SK-MEL-5 (cell line): ENCODE data around the gene CSTF1. TPM values are rescaled to one million over a fixed set of nuclear protein-coding genes. Genes with fewer than 3 reads are reported as not detected.
A peak's percentile ranks its signal among the peaks of the same experiment; 100 is the strongest.

Experiments
- DNase-seq: peaks from one replicate; pipeline ENCODE4 v3.0.0-alpha.2; 2016; ENCODE audit warnings: low read depth, low spot score
- in situ Hi-C: cut with HindIII; loops from 2 replicates; pipeline ENCODE4 v1.10.0; 2016; ENCODE audit warnings: low sequenced_read_pairs, high pct_unique_total_duplicates, low pct_unique_long_range_greater_than_20kb
- total RNA-seq: library from RNA; depleted of rRNA; stranded (reverse); fragments of >200 nt; shearing (Covaris generic); gene quantifications from 2 replicates; pipeline ENCODE4 v1.2.3, GENCODE V29; 2014

The CSTF1 gene
- total RNA-seq, 1 experiment from 2014 or later: 79.6 TPM

DNA sequence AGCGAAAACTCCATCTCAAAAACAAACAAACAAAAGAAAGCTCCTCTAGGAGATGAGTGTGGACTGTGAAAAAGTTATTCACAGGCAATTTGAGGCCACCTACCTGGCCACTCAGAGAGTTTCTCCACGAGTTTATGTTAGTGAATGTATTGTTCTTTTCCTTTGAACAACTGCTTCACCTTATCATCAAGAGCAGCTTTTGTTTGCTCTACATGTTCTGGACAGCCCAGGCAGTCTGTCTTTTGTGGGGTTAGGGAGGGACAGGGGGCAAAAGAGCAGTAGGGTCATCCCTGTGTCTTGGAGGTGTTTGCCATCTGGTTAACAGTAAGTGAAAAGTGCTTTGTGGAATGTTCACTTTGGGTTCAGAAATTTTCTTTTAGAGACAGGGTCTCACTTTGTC lies 27.6 kb downstream of the CSTF1 start:
- no peak for DNase-seq
- in situ Hi-C loops: no loop called here

DNA sequence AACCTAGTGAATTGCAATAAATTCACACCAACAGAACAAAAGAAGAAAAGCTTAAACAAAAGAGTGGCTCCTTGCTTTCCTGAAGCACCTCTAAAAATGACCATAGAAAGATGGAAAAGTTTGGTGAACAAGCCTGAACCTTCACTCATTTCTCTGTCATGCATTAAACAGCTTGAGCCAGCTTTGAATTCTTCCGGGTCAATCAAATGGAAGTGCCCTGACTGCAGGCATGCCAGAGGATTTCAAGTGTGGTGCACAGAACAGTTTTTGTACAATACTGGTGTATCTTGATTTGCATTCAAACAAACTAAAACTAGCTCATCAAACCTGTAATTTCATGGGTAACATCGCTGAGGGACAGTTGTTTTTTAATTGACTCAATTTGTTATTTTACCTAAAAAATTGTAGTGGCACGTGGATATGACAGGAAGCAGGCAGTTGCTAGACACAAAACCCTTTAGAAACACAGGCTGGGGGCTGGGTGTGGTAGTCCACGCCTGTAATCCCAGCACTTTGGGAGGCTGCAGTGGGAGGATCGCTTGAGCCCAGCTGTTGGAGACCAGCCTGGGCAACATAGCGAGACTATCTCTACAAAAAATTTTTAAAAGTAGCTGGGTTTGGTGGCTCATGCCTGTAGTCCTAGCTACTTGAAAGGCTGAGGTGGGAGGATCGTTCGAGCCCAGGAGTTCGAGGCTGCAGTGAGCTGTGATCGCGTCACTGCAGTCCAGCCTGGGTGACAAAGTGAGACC lies 28.7 kb downstream of the CSTF1 start:
- in situ Hi-C loops: no loop called here
- DNase-seq: no peak

DNA sequence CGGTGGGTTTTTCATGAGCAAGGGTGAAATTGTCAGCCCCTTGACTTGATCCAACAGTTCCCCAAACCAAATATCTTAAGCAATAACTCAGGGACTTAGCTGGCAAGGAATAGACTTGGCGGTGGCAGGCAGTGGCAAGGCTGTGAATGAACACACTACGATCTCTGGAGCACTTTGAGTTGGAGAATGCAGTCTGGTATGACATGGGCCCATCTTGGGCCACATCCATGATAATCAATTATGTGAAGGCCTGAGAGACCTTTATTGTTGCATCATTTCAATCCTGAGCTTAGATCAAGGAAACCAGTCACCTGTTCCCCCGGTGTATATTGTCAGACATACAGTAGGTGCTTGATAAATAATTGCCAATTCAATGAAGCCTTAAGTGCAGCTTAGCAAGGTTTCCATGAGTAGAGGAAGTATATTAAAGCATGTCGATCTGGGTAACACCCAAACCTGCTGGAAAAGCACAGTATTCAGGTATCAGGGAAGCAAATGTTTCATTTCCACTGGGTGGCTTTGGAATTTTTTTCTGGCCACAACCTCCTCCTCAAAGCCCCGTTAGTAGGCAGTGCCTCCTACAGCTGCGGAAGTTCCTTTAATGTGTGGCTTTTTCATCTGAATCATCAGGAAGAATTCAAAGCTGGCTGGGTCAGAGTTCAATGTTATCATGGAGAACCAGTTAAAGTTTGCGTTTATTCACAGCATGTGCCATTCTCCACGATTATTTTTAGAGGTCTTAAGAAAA lies 29.8 kb downstream of the CSTF1 start:
- in situ Hi-C loops: no loop called here
- DNase-seq: no peak

DNA sequence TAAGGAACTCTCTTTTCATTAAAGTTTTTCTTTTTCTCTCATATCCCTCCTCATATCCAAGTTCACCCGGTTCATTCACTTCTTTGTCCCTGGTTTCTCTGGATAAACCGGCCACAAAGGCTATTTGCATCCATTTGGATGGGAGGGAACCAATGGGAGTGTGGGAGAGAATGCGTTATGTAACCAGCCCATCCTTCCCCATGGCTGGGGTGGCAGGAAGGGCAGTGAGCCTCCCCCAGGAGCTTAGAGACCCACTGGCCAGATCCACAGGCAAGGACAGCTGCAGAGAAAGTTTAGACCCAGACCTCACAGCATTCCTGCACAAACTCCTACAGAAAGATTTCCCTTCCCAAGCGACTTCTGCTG lies 30.4 kb downstream of the CSTF1 start:
- in situ Hi-C loops: no loop called here
- no peak for DNase-seq

DNA sequence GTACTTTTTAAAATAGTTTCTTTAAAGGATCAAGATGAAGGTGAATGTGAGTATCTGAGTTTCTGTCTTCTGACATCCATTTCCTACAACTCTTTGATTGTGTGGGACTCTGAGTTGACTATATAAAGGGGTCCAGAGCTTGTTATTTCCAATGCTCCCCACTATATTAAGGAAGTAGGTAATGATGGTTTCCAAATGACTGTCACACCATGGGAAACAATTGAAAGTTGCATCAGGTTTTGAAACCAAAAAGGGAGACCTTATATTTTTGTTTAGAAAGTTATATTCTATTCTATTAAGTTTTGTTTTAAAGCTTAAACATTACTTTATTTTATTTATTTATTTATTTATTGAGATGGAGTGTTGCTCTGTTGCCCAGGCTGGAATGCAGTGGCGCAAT lies 30.8 kb downstream of the CSTF1 start:
- no peak for DNase-seq
- in situ Hi-C loops: no loop called here

DNA sequence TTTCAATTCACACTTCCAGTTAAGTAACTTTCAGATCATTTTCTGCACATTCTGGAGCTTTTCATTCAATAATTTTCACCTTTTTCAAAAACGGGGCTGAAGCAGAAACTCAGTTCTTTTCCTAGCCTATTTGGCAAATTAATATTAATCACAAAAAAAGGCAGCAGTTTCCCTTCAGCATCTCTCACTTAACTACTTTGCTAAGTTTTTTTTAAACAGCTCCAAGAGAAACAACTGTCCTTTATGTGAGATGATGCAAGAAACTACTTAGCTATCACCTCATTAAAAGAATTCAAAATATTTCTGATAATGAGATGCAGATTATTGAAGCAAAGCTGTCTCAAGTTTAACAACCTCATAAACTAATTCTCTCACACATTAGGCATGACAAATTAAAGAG lies 31.4 kb downstream of the CSTF1 start:
- in situ Hi-C loops: no loop called here

DNA sequence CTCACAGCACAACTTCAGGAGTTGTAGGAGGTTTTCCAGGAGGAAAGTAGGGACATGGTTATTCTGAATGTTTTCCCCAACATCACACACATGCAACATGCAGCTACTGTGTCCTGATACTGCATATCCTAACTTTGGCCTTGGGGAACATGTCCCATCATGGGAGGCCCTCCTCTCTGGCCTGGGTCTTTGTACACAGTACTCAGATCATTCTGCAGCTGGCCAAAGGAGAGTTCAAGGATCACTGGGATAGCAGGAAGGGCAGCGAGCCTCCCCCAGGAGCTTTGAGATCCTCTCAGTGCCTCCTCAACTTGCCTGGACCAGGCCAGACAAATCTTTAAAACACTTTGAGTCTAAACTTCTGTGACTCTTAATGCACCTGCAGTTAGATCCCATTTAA lies 32.5 kb downstream of the CSTF1 start:
- in situ Hi-C loops: no loop called here
- DNase-seq: no peak

More for the DNA sequence above, 31.4 kb downstream of the CSTF1 start:
- no peak for DNase-seq

DNA sequence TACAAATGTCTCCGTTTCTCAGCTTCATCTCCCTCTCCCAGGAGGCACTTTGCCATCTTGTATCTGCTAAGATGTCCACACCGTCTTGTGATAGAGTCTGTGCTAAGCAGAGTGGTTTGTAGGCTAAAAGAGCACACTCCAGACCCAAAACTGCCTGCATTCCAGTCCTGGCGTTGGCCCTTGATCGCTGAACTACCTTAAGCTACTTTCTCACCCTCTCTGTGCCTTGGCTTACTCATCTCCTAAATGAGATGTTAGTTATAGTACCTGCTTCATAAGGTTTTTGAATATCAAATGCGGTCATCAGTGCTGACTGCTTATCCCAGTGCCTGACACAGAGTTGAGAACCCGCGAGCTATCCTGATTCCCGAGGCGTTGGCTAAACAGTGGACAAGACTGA lies 33.6 kb downstream of the CSTF1 start:
- no peak for DNase-seq
- in situ Hi-C loops: no loop called here

DNA sequence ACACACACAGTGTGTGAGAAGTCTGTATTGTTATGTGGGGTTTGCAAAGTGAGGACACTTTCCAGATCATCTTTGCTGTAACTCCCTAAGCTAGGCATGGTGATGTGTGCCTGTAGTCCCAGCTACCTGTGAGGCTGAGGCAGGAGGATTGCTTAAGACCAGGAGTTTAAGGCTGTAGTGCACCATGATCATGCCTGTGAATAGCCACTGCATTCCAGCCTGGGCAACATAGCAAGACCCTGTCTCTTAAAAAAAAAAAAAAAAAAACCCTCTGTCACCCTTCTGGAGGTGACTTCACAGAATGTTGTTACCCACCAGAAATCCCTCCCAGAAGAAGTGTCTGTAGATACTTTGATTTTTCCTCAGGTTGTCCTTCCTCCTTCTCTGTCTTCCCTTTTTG lies 34.5 kb downstream of the CSTF1 start:
- DNase-seq: no peak
- in situ Hi-C loops: no loop called here

DNA sequence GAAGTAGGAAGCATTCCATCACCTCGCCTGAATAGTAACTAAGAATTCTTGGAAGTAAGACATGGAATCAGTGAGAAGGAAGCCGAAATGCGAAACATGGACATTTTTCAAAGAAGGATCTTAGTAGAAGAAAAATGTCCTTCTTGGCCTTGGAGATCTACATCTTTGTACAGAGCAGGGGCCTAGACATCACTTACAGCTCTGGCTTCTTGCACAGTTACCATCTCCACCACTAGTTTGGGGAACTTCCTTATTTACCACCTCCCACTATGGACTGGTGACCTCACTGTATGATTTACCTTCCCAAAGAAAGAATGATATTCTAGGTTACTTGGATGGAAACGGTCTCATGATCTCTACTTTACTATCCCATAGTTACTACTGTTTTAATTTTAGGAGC lies 35.4 kb downstream of the CSTF1 start:
- in situ Hi-C loops: no loop called here
- DNase-seq: no peak

DNA sequence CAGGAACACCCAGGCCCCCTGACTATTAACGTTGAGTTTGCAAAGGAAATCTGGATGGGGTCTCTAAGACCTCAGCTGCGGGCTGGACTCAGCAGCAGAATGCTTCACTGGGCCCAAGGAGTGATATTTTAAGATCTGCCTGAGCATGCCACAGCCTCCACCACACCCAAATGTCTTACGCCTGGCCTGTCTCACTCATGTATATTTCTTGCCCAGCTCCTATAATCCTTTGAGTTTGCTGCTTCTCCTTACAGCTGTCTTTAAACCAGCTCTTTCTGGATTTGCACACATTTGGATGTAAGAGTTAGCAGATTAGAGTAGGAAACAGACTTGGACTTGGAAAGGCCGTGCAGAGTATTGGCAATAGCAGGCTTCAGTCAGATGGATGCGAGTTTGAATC lies 36.0 kb downstream of the CSTF1 start:
- DNase-seq: no peak
- in situ Hi-C loops: no loop called here

DNA sequence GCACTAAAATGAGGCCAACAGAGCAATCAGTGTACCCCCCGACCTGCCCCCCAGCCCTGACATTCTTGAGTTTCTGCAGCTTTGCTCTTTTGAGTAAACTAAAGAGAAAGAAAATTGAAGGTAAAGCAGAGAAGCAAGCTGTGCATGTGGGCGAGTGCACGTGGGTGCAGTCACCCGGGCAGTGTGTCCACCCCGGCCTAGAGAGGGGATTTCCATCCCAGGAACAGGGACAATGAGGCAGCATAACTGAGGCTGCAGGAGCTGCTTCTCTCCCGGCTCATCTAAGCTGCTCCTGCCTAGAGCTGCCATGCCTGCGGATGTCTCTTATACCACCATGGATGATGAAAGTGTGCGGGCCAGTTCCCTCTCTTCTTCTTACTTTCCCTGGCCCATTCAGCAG lies 36.4 kb downstream of the CSTF1 start:
- no peak for DNase-seq

DNA sequence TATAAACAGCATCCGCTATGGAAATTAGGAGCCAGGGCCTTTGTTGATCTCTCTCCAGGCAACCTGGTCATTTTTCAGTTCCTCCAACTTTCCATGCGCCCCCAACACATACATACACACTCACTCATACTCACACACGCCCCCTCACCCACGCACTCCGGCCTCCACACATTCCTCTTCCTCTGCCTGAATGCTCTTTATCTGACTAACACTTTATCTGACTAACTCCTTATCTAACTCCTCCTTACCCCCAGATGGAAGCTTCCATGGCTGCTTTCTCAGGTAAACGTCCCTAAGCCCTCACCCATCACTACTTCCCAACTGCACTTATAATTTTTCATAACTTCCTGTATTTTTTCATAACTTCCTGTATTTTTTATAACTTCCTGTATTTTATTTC lies 37.1 kb downstream of the CSTF1 start:
- no peak for DNase-seq
- in situ Hi-C loops: no loop called here

More for the DNA sequence above, 36.4 kb downstream of the CSTF1 start:
- in situ Hi-C loops: no loop called here

DNA sequence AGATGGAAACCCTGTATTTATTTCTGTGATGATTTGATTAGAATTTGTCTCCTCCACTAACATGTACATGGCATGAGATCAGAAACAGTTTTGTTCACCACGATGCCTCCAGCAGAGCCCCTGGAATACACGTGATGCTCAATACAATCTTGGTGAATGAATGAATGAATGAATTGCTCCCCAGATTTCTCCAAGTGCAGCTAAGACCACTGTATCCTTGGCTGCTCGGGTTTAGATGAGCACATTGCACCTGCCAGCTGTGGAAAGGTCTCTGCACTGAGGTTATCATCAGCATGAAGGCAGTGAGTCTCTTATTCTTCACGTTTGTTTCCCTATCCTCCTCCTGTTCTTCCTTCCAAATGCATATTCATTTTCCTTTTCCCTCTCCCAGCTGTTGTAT lies 37.5 kb downstream of the CSTF1 start:
- no peak for DNase-seq
- in situ Hi-C loops: no loop called here

DNA sequence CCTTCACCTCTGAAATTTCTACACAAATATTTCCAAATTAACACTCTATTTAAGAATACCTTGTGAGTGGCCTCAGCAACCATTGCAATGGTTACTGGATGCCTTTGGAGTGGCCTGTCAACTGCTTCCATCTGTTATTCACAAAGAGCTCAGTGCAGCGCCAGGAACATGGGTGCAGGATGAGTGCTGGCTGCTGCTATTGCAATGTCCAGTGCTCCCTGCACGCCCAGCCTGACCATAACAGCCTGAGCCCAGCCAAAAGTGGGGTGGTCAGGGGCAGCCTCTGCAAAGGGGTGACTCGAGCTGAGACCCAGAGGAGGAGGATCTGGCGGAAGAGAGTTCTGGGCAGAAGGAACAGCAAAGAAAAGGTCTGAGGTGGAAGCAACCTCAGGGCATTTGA lies 38.0 kb downstream of the CSTF1 start:
- in situ Hi-C loops: no loop called here
- DNase-seq: no peak

DNA sequence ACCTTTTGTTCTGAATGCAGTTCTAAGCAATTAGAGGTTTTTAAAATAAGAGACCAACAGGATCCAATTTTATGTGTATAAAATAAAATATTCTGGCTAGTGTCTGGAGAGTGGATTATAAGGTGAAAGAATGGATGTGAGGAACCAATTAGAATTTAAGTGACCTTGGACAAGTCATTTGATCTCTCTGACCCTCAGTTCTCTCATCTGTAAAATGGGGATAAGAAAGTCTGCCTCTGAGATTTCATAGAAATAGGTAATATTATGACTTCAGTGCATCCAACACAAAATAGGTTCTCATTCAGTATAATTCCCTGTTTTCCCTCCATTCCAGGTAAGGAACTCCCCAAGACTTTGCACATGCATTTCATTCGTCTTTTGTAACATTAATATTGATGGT lies 38.5 kb downstream of the CSTF1 start:
- in situ Hi-C loops: no loop called here
- no peak for DNase-seq

DNA sequence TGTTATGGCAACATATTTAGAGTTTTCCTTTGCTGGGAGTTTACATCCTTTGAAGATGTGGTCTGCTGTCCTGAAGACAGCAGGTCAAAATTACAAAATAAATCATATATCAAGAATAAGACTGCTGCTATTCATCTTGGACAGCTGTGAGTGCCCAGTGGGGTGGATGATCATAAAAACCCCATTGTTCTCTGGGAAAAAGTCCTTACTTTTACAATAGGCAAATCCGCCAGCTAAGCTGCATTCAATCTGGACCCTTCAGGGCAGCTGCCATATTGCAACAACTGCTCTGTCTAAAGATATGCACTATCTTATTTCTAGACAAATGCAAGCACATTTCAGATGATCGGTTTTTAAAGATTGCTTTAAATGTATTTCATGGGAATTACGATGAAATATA lies 39.0 kb downstream of the CSTF1 start:
- in situ Hi-C loops: no loop called here
- peak; percentile 78 for DNase-seq

DNA sequence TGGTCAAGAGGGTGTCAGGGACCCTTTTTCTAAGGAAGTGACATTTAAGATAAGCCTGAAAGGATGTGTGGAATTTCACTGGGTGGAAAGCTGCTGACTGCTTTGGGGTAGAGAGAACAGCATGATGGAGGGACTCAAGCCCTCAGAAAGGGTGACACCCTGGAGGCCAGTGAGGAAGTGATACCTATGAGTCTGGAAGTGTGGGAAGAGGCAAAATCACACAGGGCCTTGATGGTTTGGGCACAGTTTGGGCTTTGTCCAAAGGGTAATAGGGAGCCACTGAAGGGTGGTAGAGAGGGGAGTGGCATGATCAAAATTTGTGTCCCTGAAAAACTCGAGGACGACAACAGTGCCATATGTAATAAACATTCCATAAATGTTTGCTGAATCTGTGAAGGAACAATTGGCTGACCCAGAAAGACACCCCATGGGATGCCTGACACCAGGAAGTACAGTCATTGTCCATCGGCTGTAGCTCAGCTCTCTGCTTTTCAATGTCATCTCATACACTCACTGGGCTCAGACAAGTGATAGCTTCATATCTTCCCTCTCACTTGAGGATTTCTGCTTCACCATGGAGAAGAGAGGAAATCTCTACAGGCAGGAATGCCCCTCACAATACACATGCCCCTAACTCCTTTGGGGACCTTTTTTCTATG lies 40.9 kb downstream of the CSTF1 start:
- no peak for DNase-seq
- in situ Hi-C loops: no loop called here

DNA sequence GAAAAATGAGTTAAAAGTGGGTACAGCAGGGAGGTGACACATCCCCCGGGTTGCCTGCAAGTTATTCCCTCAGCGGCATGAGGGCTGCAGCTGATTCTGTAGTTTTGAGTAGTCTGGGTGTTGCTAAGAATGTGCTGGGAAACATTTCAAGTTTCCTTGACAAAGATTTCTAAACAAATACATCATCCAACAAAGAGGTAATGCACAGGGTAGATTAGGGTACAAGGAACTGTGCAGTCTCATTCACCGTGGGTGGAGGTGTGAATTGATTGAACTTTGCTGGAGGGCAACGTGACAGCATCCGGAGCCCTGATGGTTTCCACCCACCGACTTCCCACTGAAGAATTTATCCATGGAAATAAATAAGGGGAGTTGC lies 41.4 kb downstream of the CSTF1 start:
- DNase-seq: no peak
- in situ Hi-C loops: no loop called here
